Left hindlimb (tissue), 1 donor: Measurements from ENCODE around the gene VSX2.

ENCODE experiments used
- DNase-seq: peaks from one replicate; pipeline ENCODE4 v3.0.0-alpha.2; 2018

The VSX2 gene

DNA sequence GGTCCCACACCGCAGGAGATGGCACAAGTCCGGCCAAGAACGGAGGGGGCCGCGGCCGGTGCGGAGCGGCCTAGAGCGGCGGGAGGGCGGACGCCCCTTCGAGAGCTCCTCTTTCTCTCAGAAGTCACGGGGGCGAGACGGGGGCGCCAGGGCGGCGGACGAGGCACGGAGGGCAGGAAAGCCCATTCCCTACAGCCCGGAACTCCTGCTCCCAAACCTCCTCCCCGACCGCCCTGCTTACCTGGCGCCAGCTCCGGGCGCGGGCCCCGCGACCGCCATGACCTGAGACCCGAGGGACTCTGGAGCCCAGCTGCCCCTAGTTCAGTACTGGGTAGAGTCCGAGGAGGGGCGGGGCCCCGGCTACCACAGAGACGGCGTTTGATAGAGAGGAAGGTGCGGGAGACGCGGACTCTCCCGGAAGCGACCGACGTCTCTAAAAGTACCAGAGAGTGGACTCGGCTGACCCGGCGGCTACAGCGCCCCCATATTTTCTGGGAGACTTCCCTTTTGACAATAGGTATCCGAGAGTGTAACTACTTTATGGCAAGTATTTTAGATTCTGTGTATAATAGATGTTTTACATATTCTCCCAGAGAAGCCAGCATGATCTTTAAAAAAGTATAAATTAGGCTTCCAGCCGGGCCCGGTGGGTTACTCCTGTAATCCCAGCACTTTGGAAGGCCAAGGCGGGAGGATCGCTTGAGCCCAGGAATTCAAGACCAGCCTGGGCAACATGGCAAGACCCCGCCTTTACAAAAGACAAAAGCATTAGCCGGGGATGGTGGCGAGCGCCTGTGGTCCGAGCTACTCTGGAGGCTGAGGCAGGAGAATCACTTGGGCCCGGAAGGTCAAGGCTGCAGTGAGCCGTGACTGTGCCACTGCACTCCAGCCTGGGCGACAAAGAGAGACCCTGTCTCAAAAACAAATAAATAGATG, 63.7 kb downstream of the VSX2 start, which contains the start of gene ABCD4:
Gene ABCD4, minus strand, starts transcription at position 301 of the 936 bp plus-strand sequence. Its CDS starts 22 bp downstream, at position 279.
- DNase-seq: peak; percentile 95

GRCh38 chr14:74308695-74309094, 69.4 kb downstream of the VSX2 start:
- DNase-seq: no peak

DNA sequence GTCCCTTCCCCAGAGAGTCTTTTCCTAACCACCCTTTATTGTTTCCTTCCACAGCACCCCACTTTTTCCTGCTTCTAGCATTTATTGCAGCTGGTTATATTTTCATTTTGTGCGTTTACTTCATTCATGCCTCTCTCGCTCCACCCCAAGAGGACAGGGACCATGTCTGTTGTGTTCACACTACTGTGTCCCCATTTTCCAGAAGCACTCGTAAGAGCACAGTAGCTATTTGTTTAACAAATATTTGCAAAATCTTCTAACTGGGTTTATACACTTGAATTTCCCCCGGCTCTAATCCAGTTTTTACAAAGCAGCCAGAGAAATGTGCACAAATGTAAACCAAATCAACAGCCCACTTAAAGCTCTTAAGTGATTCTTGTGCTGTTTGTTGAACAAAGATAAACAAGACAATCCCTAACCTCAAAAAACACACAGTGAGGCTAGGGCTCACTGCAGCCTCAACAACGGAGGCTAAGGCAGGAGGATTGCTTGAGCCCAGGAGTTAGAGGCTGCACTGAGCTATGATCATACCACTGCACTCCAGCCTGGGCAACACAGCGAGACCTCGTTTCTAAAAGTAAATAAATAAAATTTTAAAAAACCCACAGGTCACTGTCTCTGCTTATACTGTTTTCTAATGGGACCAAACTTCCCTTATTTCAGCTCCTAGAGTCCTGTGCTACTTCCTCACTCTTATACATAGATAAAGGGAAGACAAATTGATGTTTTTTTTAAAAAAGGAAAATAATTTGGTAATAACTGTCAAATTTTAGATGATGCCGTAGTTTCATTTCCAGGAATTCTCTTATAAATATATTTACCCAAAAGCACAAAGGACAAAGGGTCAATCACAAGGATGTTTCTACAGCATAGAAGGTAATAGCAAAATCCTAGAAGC, 70.1 kb downstream of the VSX2 start:
- no peak for DNase-seq

GRCh38 chr14:74312161-74312560, 72.9 kb downstream of the VSX2 start:
- no peak for DNase-seq
